GM12878 (cell line): ENCODE data around the gene METTL4. TPM values are rescaled to one million over a fixed set of nuclear protein-coding genes. Genes with fewer than 3 reads are reported as not detected.

ENCODE experiments used
- ATAC-seq: fragments of 200-7000 bp; cut with Tn5 transposase; 3 replicates; pipeline ENCODE4 v1.9.1; 2020; ENCODE audit warnings: mild to moderate bottlenecking, moderate library complexity
- BruUV-seq: library from RNA; stranded (reverse); fragments of 400-500 nt; replicated peaks from 2 replicates; lab custom pipeline; 2021; lab: Mats Ljungman, UMichigan
- CTCF ChIA-PET: fragments of 300-600 bp; sonication (Branson Sonifier 250); formaldehyde crosslinking; extraction: SDS; loops from one replicate; lab custom pipeline; 2021; ENCODE audit warnings: inconsistent platforms; lab: Yijun Ruan, JAX
- POLR2A ChIA-PET: fragments of 350-600 bp; formaldehyde crosslinking; extraction: SDS; loops from one replicate; lab custom pipeline; 2021; ENCODE audit warnings: inconsistent platforms; lab: Charles Lee
- RAD21 ChIA-PET: fragments of 300-600 bp; sonication (Branson Sonifier 250); formaldehyde crosslinking; loops from one replicate; lab custom pipeline; 2023; ENCODE audit warnings: antibody characterized with exemption; ENCODE audit not compliant: unreplicated experiment; lab: Charles Lee
- SMC1A ChIA-PET: fragments of 300-600 bp; sonication (Branson Sonifier 250); formaldehyde crosslinking; loops from one replicate; lab custom pipeline; 2023; ENCODE audit not compliant: unreplicated experiment, uncharacterized antibody; lab: Charles Lee
- DNase-seq: peaks from one replicate; pipeline ENCODE4 v3.0.0-alpha.2; 2011; ENCODE audit warnings: low read depth, low spot score
- FAIRE-seq: peaks from 3 replicates; lab custom pipeline; 2011; peaks lifted over from hg19 to GRCh38; lab: Jason Lieb, UNC
- H2AFZ ChIP-seq: 2 replicates; pipeline ENCODE4 v1.6.0; 2011; ENCODE audit warnings: low read depth, low read length, control low read depth; ENCODE audit not compliant: control insufficient read depth
- H3K27ac ChIP-seq: 2 replicates; pipeline ENCODE4 v1.5.1; 2011; ENCODE audit warnings: control low read depth; ENCODE audit not compliant: control insufficient read depth, insufficient read depth
- H3K27me3 ChIP-seq, 2 experiments: replicated peaks in 1 of 2; 2 replicates each; pipeline versions ENCODE4 v1.6.0 to v1.6.1; 2011; ENCODE audit warnings: low read length in 1 of 2; ENCODE audit not compliant: control insufficient read depth in 2 of 2, insufficient read depth in 2 of 2
- H3K36me3 ChIP-seq, 2 experiments: 2 replicates each; pipeline ENCODE4 v1.5.1; 2011; ENCODE audit warnings: low read length in 1 of 2; ENCODE audit not compliant: control insufficient read depth in 2 of 2, insufficient read depth in 2 of 2
- H3K4me1 ChIP-seq: 2 replicates; pipeline ENCODE4 v1.6.1; 2011; ENCODE audit warnings: mild to moderate bottlenecking, low read length, moderate library complexity, mixed read lengths; ENCODE audit not compliant: control insufficient read depth, insufficient read depth
- H3K4me2 ChIP-seq: 2 replicates; pipeline ENCODE4 v1.6.0; 2011; ENCODE audit warnings: control low read depth; ENCODE audit not compliant: control insufficient read depth, insufficient read depth
- H3K4me3 ChIP-seq: fragments of 200-600 bp; sonication (generic); 2 replicates; pipeline ENCODE4 v1.5.1; 2016
- H3K79me2 ChIP-seq: 2 replicates; pipeline ENCODE4 v1.6.0; 2011; ENCODE audit warnings: low read length; ENCODE audit not compliant: control insufficient read depth, insufficient read depth
- H3K9ac ChIP-seq: 2 replicates; pipeline ENCODE4 v1.8.0; 2011; ENCODE audit warnings: low read length, control low read depth, mixed read lengths; ENCODE audit not compliant: control insufficient read depth, insufficient read depth
- H3K9me3 ChIP-seq: replicated peaks from 3 replicates; pipeline ENCODE4 v1.5.1; 2011; ENCODE audit warnings: mild to moderate bottlenecking, low read length; ENCODE audit not compliant: control insufficient read depth, insufficient read depth
- H4K20me1 ChIP-seq: 2 replicates; pipeline ENCODE4 v1.6.0; 2011; ENCODE audit not compliant: control insufficient read depth, insufficient read depth
- ATF7 ChIP-seq: fragments of 450-650 bp; IDR thresholded peaks from 2 replicates; pipeline ENCODE4 v1.6.1; 2016; ENCODE audit warnings: low read depth, mild to moderate bottlenecking
- BMI1 ChIP-seq: fragments of 450-650 bp; IDR thresholded peaks from 2 replicates; pipeline ENCODE4 v1.6.1; 2016; ENCODE audit warnings: mild to moderate bottlenecking, moderate library complexity, borderline replicate concordance
- HDAC6 ChIP-seq: fragments of 200-600 bp; sonication (generic); IDR thresholded peaks from one replicate; pipeline ENCODE4 v1.8.0; 2017; ENCODE audit warnings: antibody characterized with exemption; ENCODE audit not compliant: unreplicated experiment
- IKZF1 ChIP-seq: fragments of 450-650 bp; conservative IDR thresholded peaks from 2 replicates; pipeline ENCODE4 v1.6.1; 2017; ENCODE audit warnings: antibody characterized with exemption, mild to moderate bottlenecking
- MXI1 ChIP-seq: fragments of 150-350 bp; IDR thresholded peaks from 2 replicates; pipeline ENCODE4 v1.6.1; 2011; ENCODE audit warnings: low read depth, mild to moderate bottlenecking, inconsistent platforms, low read length, improper control_type of control experiment
- RAD51 ChIP-seq: fragments of 450-650 bp; IDR thresholded peaks from 2 replicates; pipeline ENCODE4 v1.6.1; 2016; ENCODE audit warnings: moderate library complexity, mild to moderate bottlenecking, inconsistent platforms
- TAF1 ChIP-seq: IDR thresholded peaks from 2 replicates; pipeline ENCODE4 v1.6.1; 2011; ENCODE audit warnings: mild to moderate bottlenecking, low read depth, low read length, borderline replicate concordance
- TBL1XR1 ChIP-seq: IDR thresholded peaks from 2 replicates; pipeline ENCODE4 v1.6.1; 2012; ENCODE audit warnings: low read depth, low read length, improper control_type of control experiment
- TCF12 ChIP-seq: IDR thresholded peaks from 2 replicates; pipeline ENCODE4 v1.6.1; 2011; ENCODE audit warnings: low read depth, mild to moderate bottlenecking, low read length
- WRNIP1 ChIP-seq: IDR thresholded peaks from 2 replicates; pipeline ENCODE4 v1.6.1; 2011; ENCODE audit warnings: low read depth, low read length, improper control_type of control experiment, borderline replicate concordance
- YBX1 ChIP-seq: fragments of 450-650 bp; IDR thresholded peaks from 2 replicates; pipeline ENCODE4 v1.6.1; 2016; ENCODE audit warnings: antibody characterized with exemption
- ZSCAN29 ChIP-seq: fragments of 450-650 bp; IDR thresholded peaks from 2 replicates; pipeline ENCODE4 v1.6.1; 2017; ENCODE audit warnings: mild to moderate bottlenecking, moderate library complexity
- WGBS: methylation state at CpG from one replicate; pipeline ENCODE4 v1.1.6; 2016; ENCODE audit warnings: low lambda C conversion rate; ENCODE audit not compliant: insufficient replicate concordance, insufficient coverage; ENCODE audit errors: missing lambda C conversion rate; 5-methylcytosine and 5-hydroxymethylcytosine counted together
- in situ Hi-C: fragments of 300-500 bp; cut with MboI; formaldehyde crosslinking; loops from 9 replicates; pipeline ENCODE4 v1.14.3; 2018; ENCODE audit warnings: mixed read lengths
- intact Hi-C: fragments of 100-400 bp; cut with micrococcal nuclease; formaldehyde crosslinking; loops from one replicate; pipeline ENCODE4 v1.14.2; 2022; ENCODE audit not compliant: unreplicated experiment
- polyA plus RNA-seq, 11 experiments: library from polyadenylated mRNA; depleted of rRNA in 4 of 11; unstranded in 6 of 11; stranded (reverse) in 5 of 11; fragments of >200 nt; fragmentation: Nextera tagmentation in 4 of 11; fragmentation: Illumina TruSeq in 1 of 11; extraction: Ambion mirVana in 4 of 11; extraction: Trizol in 1 of 11; gene quantifications; 1 replicate in 1 of 11; 2 replicates in 10 of 11; pipeline versions ENCODE4 v1.2.1 to v1.2.3, GENCODE V29; 2011 to 2016; ENCODE audit warnings: inconsistent platforms in 2 of 11, missing spikeins in 2 of 11, low read depth in 1 of 11
- total RNA-seq, 4 experiments: library from RNA; depleted of rRNA in 3 of 4; stranded (reverse); fragments of >200 nt in 3 of 4; fragmentation: Illumina TruSeq in 1 of 4; extraction: Trizol in 1 of 4; gene quantifications; 2 replicates each; pipeline versions ENCODE4 v1.2.1 to v1.2.3, GENCODE V29; 2013 to 2021
- TF ChIP-seq, protein P1 (sequence below): fragments of 450-650 bp; IDR thresholded peaks from 2 replicates; pipeline ENCODE4 v1.6.1; 2016; ENCODE audit warnings: mild to moderate bottlenecking
- TF ChIP-seq, protein P2 (sequence below): fragments of 450-650 bp; formaldehyde crosslinking; IDR thresholded peaks from 2 replicates; pipeline ENCODE4 v1.4.0; 2020; ENCODE audit warnings: mild to moderate bottlenecking, moderate library complexity

The METTL4 gene
- total and polyA plus RNA-seq, 10 of the 15 experiments (the other 5 are each of a cell fraction or from before 2014, with no cell fraction given): 4.9 to 15.2 (median 12.3) TPM

DNA sequence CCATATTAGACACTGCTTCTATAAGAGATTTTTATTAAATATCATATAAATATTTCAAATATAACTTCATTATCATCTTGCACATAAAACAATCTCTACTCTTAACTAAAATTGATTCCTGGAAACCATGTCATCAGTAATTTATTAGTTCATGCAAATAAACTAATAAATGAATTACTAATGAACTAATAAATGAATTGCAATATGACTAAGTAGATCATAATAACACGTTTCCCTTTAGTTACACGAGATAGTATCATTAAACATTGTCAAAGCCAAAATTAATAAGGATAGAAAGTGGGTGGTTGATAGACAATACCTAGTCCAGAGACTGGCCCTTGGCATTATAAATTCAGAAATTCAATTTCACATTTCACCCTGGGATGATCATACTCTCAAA, 26.1 kb downstream of the METTL4 start:
- CTCF ChIA-PET: interaction anchor here (2.5 to 5.7 kb wide), 3 partner anchors 208 to 960 kb away, joined by 18 to 69 read pairs (median 28); no protein-coding TSS in a partner anchor
- in situ Hi-C loops: loop anchor here (5.0 kb wide), 1 partner anchor 438 kb away; no protein-coding TSS in a partner anchor
- BruUV-seq: no TSS peak

More for the DNA sequence above, 26.1 kb downstream of the METTL4 start:
- H2AFZ ChIP-seq: no peak overlapping the region
- no peak overlapping the region for H3K4me3 ChIP-seq
- intact Hi-C loops: loop anchor here (5.0 to 10.0 kb wide), 3 partner anchors 630 to 1678 kb away; no protein-coding TSS in a partner anchor
- ChIA-PET SMC1A (interaction anchor here (1.0 to 9.5 kb wide), 3 partner anchors 8 to 439 kb away, joined by 3 to 112 read pairs (median 5); no protein-coding TSS in a partner anchor), RAD21 (no interaction called here)
- H3K9ac ChIP-seq: no peak overlapping the region
- no peaks in the 10 kb centered on the region for H3K4me1 ChIP-seq
- no peak for TF ChIP-seq ZSCAN29
- TF ChIP-seq ATF7: no peak
- no peak for TF ChIP-seq WRNIP1
- TF ChIP-seq, protein P1, sequence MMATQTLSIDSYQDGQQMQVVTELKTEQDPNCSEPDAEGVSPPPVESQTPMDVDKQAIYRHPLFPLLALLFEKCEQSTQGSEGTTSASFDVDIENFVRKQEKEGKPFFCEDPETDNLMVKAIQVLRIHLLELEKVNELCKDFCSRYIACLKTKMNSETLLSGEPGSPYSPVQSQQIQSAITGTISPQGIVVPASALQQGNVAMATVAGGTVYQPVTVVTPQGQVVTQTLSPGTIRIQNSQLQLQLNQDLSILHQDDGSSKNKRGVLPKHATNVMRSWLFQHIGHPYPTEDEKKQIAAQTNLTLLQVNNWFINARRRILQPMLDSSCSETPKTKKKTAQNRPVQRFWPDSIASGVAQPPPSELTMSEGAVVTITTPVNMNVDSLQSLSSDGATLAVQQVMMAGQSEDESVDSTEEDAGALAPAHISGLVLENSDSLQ: no peak
- TF ChIP-seq IKZF1: no peak
- TF ChIP-seq BMI1: no peak
- TF ChIP-seq YBX1: no peak
- no peak for TF ChIP-seq RAD51
- no peak for TF ChIP-seq MXI1
- no peak for TF ChIP-seq TBL1XR1
- no peak for TF ChIP-seq HDAC6
- TF ChIP-seq TAF1: no peak
- TF ChIP-seq TCF12: no peak
- TF ChIP-seq, protein P2, sequence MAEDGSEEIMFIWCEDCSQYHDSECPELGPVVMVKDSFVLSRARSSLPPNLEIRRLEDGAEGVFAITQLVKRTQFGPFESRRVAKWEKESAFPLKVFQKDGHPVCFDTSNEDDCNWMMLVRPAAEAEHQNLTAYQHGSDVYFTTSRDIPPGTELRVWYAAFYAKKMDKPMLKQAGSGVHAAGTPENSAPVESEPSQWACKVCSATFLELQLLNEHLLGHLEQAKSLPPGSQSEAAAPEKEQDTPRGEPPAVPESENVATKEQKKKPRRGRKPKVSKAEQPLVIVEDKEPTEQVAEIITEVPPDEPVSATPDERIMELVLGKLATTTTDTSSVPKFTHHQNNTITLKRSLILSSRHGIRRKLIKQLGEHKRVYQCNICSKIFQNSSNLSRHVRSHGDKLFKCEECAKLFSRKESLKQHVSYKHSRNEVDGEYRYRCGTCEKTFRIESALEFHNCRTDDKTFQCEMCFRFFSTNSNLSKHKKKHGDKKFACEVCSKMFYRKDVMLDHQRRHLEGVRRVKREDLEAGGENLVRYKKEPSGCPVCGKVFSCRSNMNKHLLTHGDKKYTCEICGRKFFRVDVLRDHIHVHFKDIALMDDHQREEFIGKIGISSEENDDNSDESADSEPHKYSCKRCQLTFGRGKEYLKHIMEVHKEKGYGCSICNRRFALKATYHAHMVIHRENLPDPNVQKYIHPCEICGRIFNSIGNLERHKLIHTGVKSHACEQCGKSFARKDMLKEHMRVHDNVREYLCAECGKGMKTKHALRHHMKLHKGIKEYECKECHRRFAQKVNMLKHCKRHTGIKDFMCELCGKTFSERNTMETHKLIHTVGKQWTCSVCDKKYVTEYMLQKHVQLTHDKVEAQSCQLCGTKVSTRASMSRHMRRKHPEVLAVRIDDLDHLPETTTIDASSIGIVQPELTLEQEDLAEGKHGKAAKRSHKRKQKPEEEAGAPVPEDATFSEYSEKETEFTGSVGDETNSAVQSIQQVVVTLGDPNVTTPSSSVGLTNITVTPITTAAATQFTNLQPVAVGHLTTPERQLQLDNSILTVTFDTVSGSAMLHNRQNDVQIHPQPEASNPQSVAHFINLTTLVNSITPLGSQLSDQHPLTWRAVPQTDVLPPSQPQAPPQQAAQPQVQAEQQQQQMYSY: no peak
- TF ChIP-seq, all 136 proteins: peak for 0
- 25% methylated on average over 2 of the region's 2 CpGs for WGBS
- ATAC-seq (no peak), DNase-seq (no peak), FAIRE-seq (no peak)
- Histone ChIP-seq H3K4me2 (no peak overlapping the region), H3K79me2 (no peaks in the 10 kb centered on the region), H3K36me3 (no peaks in the 10 kb centered on the region; a peak in 1 of 4 replicates), H3K27me3 (no peaks in the 10 kb centered on the region), H4K20me1 (no peaks in the 10 kb centered on the region; the same call in 1 of the 2 replicates), H3K9me3 (no peaks in the 10 kb centered on the region), H3K27ac (no peak overlapping the region)
- POLR2A ChIA-PET: no interaction called here
